NCI-H69 (cell line): Measurements from ENCODE around the gene WDTC1.

ENCODE experiments used
- DNase-seq: peaks from one replicate; lab custom pipeline; 2025; lab: John Stamatoyannopoulos, UW

The WDTC1 gene

DNA sequence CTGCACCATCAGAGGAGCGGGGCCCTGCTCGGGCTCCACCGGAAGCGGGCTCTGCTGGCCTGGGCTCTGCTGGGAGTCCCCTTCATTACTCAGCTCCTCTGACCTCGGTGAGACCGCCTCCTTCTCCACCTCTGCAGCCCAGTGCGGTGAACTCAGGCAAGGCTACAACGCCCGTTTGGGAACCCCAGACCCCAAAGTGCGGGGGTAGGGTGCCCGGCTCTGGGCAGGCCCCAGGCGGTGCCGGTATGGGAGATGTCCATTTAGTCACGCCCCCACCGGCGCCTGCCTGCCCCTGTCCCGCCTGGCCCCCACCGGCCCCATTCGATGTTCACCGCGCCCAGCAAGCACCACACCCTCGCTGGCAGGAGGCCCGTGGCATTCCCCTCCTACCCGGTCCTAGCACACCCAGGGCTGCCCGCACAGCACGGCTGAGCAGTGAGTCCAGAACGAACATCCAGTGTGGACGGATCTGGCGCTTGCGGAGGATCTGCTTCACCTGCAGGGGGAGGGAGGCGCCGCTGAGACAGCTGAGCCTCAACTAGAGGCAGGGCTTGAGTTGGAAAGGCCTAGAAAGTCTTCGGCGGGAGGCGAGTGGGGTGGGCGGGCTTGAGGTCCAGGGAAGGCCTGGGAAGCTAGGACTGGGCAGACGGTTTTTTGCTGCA lies 122.3 kb downstream of the WDTC1 start:
- DNase-seq, result peak; percentile 28

DNA sequence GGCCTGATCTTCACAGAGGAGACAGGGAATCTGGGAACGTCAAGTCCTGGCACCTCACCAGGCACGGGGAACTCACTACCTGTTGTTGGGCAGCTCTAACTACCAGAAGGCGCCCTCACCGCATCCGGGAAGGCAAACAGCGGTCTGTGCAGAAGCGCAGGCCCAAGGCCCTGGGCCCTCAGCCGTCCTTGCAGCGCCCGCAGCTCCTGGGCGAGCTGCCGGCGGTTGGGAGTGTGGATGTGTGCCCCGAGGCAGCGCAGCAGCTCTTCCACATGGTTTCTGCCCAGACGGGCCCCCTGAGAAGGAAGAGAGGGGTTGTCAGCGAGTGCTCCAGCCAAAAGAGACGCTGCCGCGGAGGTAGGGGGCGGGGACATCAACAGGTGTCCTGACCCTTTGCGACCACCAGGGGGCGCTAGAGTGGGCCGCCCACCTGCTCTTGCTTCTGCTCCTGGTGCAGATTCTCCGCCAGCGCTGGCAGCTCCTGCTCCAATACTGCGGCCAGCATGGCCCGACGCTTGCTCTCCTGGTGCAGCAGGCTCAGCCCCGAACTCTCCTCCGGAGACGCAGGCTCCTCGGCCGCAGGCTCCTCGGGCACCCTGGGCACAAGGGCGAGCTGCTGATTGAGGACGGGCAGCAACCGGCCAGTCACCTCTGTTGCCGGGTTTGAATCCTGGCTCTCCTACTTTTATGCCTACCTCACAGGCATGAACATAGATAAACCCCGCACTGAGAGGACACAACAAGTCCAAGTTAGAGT lies 123.0 kb downstream of the WDTC1 start:
- DNase-seq, result peak; percentile 73
